Erythroblast (primary cell): Measurements from ENCODE around the gene ZMIZ1.

Experiments used
- GATA1 ChIP-seq: IDR thresholded peaks from 2 replicates; pipeline ENCODE4 v1.6.1; 2011; ENCODE audit warnings: low read depth, mild to moderate bottlenecking, control low read depth, low read length, moderate library complexity
- POLR2A ChIP-seq: IDR thresholded peaks from 2 replicates; pipeline ENCODE4 v1.6.1; 2011; ENCODE audit warnings: mild to moderate bottlenecking, low read length

- TF ChIP-seq POLR2A: no peak
- TF ChIP-seq GATA1: no peak
Observed at GRCh38 chr10:79071396-79071923, 2.7 kb downstream of the ZMIZ1 start.
